ENCODE data around the gene RPL18.

GRCh38 chr19:48613024-48613851 lies 5.7 kb downstream of the RPL18 start:
- no peak for TF ChIP-seq CTCF (conservative IDR thresholded peaks at IDR 0.05; ENCODE audit: low read length)
- TF ChIP-seq EZH2phosphoT487 (IDR thresholded peaks at IDR 0.05; ENCODE audit: borderline replicate concordance), result no peak
